Middle frontal gyrus (tissue), 1 donor: ENCODE measurements around the gene ZDHHC4.
A peak's percentile ranks its signal among the peaks of the same experiment; 100 is the strongest.

Experiments
- DNase-seq: peaks from one replicate; pipeline ENCODE4 v3.0.0-alpha.2; 2015; ENCODE audit warnings: low spot score; ENCODE audit errors: extremely low spot score

The ZDHHC4 gene

GRCh38 chr7:6577369-6578113 lies at the start of gene ZDHHC4:
Gene ZDHHC4, plus strand, starts transcription at chr7:6577454. Its CDS starts 3,108 bp downstream, at chr7:6580562.
- DNase-seq, result peak; percentile 88

- no peak for DNase-seq
Measured at GRCh38 chr7:6528401-6529130, 48.7 kb upstream of the ZDHHC4 start.

- no peak for DNase-seq
Measured at GRCh38 chr7:6529643-6530042, 47.6 kb upstream of the ZDHHC4 start.

GRCh38 chr7:6530626-6531491 lies 46.4 kb upstream of the ZDHHC4 start:
- DNase-seq, result no peak

- DNase-seq, result no peak
Measured at GRCh38 chr7:6531492-6532279, 45.6 kb upstream of the ZDHHC4 start.

- no peak for DNase-seq
Measured at GRCh38 chr7:6532516-6532915, 44.7 kb upstream of the ZDHHC4 start.

GRCh38 chr7:6533893-6534495 lies 43.3 kb upstream of the ZDHHC4 start:
- no peak for DNase-seq

GRCh38 chr7:6536262-6537260 lies 40.7 kb upstream of the ZDHHC4 start:
- DNase-seq, result no peak

- no peak for DNase-seq
Measured at GRCh38 chr7:6542368-6542767, 34.9 kb upstream of the ZDHHC4 start.

- DNase-seq, result no peak
Measured at GRCh38 chr7:6545398-6546126, 31.7 kb upstream of the ZDHHC4 start.

GRCh38 chr7:6546498-6547251 lies 30.6 kb upstream of the ZDHHC4 start:
- DNase-seq, result no peak

GRCh38 chr7:6547400-6547799 lies 29.9 kb upstream of the ZDHHC4 start:
- no peak for DNase-seq

GRCh38 chr7:6551016-6551511 lies 26.2 kb upstream of the ZDHHC4 start, which contains the start of gene GRID2IP:
Gene GRID2IP, minus strand, starts transcription at chr7:6551461. Its CDS starts 25 bp downstream, at chr7:6551436.
- DNase-seq, result no peak

GRCh38 chr7:6553448-6554044 lies 23.7 kb upstream of the ZDHHC4 start:
- no peak for DNase-seq

GRCh38 chr7:6554848-6555247 lies 22.4 kb upstream of the ZDHHC4 start:
- no peak for DNase-seq

- no peak for DNase-seq
Measured at GRCh38 chr7:6556196-6556595, 21.1 kb upstream of the ZDHHC4 start.

GRCh38 chr7:6558837-6559236 lies 18.4 kb upstream of the ZDHHC4 start:
- DNase-seq, result no peak
